Measurements from ENCODE around the gene FAM222A. TPM values are rescaled to one million over a fixed set of nuclear protein-coding genes. Genes with fewer than 3 reads are reported as not detected.

Gene FAM222A
- total RNA-seq, 2 donors from 2014 or later = 0.53 to 0.55 TPM

DNA sequence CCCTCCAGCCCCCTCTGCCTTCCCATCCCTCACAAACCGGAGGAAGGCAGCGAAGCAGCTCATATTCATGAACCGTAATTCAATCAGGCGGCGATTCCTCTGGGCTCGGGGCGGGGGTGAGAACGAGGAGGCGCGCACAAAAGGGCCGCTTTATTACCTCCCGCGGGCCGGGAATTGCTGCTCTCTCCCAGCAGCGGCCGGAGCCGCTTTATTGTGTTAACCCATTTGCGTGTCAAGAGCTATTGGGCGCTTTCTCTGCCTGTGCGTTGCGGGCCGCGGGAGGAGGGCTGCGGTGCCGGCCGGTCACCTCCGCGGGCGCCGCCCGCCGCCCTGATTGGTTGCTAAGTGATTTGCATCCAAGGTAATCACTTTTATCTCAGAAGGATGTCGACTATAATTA lies 4.8 kb downstream of the FAM222A start:
- H3K27ac Mint-ChIP-seq = no peak overlapping the region
- DNase-seq = no peak
- no peak overlapping the region for H3K4me3 Mint-ChIP-seq
- no peaks in the 10 kb centered on the region for H3K4me1 Mint-ChIP-seq (ENCODE audit: low read depth)
- no peak for ATAC-seq (replicated peaks in 1 of 2)
- no peaks in the 10 kb centered on the region for H3K9me3 Mint-ChIP-seq
- no peaks in the 10 kb centered on the region for H3K36me3 Mint-ChIP-seq (ENCODE audit: insufficient read depth in 2 of 2)
- H3K27me3 Mint-ChIP-seq (ENCODE audit: low read depth) = peaks cover 19% of the 10 kb centered on the region

DNA sequence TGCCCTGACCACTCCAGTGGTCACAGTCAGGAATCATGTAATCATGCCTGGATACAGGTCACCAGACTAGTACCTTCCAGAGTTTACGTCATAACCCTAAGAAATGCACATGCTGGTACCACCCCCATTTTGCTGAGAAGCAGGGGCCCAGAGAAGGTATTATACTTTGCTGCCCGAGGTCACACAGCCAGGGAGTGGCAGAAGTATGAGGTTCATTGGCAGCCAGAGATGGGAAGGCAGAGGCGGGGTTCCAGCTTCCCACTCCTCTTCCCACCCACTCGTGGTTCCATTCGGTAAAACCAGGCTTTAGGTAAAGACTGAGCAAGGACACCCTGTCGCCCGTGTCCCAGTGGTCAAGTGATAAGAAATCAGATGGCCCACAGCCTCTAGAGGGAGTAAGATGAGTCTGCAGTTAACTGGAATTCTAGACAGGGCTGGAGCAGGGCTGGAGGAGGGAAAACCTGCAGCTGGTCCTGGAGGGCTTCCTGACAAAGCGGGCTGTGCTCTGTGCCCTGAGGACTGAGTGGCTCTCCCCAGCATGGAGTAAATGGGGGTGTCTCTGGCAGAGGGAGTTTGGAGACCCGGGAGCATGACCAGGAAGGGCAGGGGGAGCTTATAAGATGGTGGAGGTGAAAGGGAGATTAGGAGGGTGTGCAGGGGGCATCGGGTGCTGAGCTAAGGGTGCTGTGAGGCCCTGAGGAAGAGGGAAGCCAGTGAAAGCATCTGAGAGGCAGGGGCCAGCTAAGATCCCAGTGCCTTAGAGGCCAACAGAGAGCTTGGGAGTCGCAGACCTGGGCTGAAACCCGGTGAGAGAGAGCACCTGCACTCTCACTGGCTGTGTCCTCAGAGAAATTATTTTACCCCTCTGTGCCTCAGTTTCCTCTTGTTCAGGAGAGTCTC lies 5.7 kb downstream of the FAM222A start:
- Mint-ChIP-seq H3K27me3 (ENCODE audit: low read depth) (peaks cover 19% of the 10 kb centered on the region), H3K36me3 (ENCODE audit: insufficient read depth in 2 of 2) (no peaks in the 10 kb centered on the region), H3K27ac (no peak overlapping the region), H3K4me3 (no peak overlapping the region), H3K4me1 (ENCODE audit: low read depth) (no peaks in the 10 kb centered on the region), H3K9me3 (no peaks in the 10 kb centered on the region)
- no peak for DNase-seq
- ATAC-seq (replicated peaks in 1 of 2) = no peak

DNA sequence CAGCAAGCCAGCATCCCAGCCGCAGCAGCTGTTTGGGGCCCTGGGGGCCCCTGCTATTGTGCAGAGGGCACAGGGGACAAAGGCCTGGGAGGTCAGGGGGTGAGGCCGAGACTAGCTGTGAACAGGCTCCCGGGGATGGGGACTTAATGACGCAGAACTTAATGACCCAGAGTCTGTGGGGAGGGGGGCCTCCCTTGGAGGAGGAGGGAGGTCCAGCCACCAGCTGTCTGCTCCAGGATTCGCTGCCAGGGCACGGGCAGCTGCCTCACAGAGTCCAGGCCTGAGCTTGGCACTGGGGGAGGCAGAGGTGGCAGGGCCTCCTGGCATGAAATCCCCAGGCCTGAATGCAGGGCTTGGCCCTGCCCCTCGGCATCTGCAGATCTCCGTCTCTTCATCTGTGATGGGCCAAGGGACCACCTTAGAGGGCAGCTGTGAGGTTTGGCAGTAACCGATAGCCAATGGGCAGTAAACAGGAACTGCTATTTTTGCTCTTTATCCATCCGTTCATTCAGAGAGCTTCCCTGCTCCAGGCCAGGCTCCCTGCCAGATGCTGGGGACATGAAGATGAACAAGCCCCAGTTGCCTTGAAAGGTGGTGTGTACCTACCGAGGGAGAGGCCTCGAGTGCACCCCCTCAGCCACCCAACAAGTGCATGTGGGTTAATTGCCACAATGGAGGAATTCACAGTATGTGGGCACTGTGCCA lies 6.7 kb downstream of the FAM222A start:
- no peaks in the 10 kb centered on the region for H3K9me3 Mint-ChIP-seq
- H3K27me3 Mint-ChIP-seq (ENCODE audit: low read depth) = peaks cover 19% of the 10 kb centered on the region
- H3K4me3 Mint-ChIP-seq = no peak overlapping the region
- DNase-seq = no peak
- H3K4me1 Mint-ChIP-seq (ENCODE audit: low read depth) = no peaks in the 10 kb centered on the region
- ATAC-seq (replicated peaks in 1 of 2) = no peak
- no peak overlapping the region for H3K27ac Mint-ChIP-seq
- no peaks in the 10 kb centered on the region for H3K36me3 Mint-ChIP-seq (ENCODE audit: insufficient read depth in 2 of 2)

DNA sequence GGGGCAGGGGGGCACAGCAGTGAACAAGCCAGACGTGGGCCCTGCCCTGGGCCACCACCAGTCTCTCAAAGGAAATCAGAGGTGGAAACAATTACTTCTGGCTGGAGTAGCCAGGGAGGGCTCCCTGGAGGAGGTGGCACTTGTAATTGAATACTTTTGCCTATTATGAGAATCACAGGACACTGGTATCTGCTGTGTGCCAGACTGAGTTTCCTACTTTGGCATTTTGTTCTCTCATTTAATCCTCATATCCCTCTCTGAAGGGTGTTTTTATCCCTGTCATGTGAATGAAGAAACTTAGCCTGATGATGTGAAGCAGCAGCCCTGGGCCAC lies 7.2 kb downstream of the FAM222A start:
- Mint-ChIP-seq H3K9me3 (no peaks in the 10 kb centered on the region), H3K36me3 (ENCODE audit: insufficient read depth in 2 of 2) (no peaks in the 10 kb centered on the region), H3K27me3 (ENCODE audit: low read depth) (peaks cover 18% of the 10 kb centered on the region), H3K27ac (no peak overlapping the region), H3K4me1 (ENCODE audit: low read depth) (no peaks in the 10 kb centered on the region), H3K4me3 (no peak overlapping the region)
- ATAC-seq (replicated peaks in 1 of 2) (no peak), DNase-seq (no peak)

DNA sequence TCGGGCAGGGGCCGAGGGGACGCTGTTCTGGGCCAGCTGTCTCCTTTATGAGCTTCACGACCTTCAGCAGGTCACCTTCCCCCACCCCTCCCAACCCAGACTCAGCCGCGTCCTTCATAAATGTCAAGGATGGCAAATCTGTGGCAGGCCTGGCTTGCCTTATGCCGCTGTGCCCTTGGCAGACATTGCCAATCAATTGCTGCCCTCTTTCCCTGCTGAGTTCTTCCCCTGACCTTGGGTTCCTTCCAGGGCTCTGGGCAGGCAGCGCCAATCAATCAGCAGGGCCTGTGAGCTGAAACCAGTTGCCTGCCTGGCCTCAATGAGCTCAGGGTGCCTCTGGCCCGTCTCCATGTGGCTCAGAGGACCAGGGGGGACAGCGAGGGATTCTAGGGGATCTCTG lies 7.7 kb downstream of the FAM222A start:
- H3K27me3 Mint-ChIP-seq (ENCODE audit: low read depth) = peaks cover 13% of the 10 kb centered on the region
- H3K4me1 Mint-ChIP-seq (ENCODE audit: low read depth) = no peaks in the 10 kb centered on the region
- H3K27ac Mint-ChIP-seq = no peak overlapping the region
- H3K36me3 Mint-ChIP-seq (ENCODE audit: insufficient read depth in 2 of 2) = no peaks in the 10 kb centered on the region
- ATAC-seq (replicated peaks in 1 of 2) = no peak
- no peak overlapping the region for H3K4me3 Mint-ChIP-seq
- DNase-seq = no peak
- no peaks in the 10 kb centered on the region for H3K9me3 Mint-ChIP-seq

DNA sequence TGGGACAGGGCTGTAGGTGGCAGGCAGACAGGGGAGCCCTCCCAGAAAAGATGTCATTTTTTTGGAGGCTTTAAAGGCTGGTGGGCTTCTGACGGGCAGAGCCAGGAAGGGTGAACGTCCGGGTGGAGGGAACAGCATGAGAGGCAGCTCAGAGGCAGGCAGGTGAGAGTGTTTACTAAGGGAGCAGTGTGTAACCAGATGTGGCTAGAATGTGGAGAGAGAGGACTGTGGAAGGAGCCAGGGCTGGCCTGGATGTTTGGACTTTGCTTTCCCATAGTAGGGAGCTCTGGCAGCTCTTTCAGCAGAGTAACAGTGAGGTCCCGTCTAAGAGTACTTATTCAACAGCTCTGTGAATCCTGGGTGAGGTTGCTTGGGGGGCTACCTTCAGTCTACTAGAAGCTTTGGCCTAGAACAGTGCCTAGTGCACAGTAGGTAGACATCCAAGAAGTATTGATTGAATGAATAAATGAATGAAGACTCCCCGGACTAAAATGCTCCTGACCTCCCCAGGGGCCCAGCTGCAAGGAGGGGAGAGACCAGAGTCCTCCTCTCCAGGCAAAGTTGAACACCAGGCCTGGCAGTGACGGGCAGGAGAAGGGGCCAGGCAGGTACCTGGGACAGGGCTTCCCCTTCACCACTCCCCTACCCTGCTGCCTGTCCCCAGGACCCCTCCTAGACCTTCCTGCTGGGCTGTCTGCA lies 8.5 kb downstream of the FAM222A start:
- Mint-ChIP-seq H3K27me3 (ENCODE audit: low read depth) (peaks cover 10% of the 10 kb centered on the region), H3K27ac (no peak overlapping the region), H3K9me3 (no peaks in the 10 kb centered on the region), H3K36me3 (ENCODE audit: insufficient read depth in 2 of 2) (no peaks in the 10 kb centered on the region), H3K4me1 (ENCODE audit: low read depth) (no peaks in the 10 kb centered on the region), H3K4me3 (no peak overlapping the region)
- no peak for ATAC-seq (replicated peaks in 1 of 2)
- DNase-seq = no peak

DNA sequence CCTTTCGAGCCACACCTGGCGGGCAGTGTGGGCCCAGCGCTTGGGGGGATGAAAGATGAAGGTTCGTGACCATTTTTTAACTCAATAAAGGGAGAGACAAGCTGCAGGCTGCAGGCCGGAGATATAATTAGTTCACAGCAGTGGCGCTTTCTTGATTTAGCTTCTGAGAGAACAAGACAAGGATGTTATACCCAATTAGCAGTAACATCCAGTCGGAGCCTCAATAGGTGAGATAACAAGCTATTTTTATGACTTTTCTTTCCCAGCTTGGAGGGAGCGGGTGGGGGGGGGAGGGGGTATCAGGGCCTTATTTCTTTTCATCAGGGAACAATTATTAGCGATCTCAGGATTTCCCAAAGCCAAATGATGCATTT lies 9.1 kb downstream of the FAM222A start:
- Mint-ChIP-seq H3K9me3 (no peaks in the 10 kb centered on the region), H3K27ac (no peak overlapping the region), H3K27me3 (ENCODE audit: low read depth) (peaks cover 10% of the 10 kb centered on the region), H3K4me1 (ENCODE audit: low read depth) (no peaks in the 10 kb centered on the region), H3K36me3 (ENCODE audit: insufficient read depth in 2 of 2) (no peaks in the 10 kb centered on the region), H3K4me3 (no peak overlapping the region)
- no peak for ATAC-seq (replicated peaks in 1 of 2)
- no peak for DNase-seq

DNA sequence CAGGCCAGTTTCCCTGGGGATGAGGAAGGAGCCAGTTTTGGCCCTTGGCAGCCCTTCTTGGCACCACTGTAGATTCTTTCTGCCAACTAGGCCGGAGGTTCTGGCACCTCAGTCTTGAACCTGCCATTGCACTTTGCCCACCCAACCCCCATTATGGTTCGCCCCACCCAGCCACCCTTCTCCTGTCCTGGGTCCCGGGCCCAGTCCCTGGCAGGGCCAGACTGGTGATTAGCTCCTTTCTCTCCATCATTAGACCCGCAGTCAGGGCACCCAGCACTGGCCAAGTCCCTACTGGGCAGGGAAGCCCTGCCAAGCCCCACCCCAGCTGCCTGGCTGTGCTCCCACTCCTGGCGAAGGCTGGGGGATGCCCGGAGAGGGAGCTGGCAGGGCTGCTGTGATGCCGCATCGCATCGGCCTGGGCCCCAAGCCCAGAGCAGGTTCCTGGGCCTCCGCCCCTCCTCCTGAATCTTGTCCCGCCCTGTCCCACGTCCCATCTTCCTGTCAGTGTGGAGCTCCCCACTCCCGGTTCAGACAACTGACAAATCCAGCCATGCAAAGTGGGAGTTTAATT lies 9.8 kb downstream of the FAM222A start:
- DNase-seq = no peak
- peaks cover 10% of the 10 kb centered on the region for H3K27me3 Mint-ChIP-seq (ENCODE audit: low read depth)
- H3K27ac Mint-ChIP-seq = no peak overlapping the region
- no peak overlapping the region for H3K4me3 Mint-ChIP-seq
- H3K4me1 Mint-ChIP-seq (ENCODE audit: low read depth) = no peaks in the 10 kb centered on the region
- H3K36me3 Mint-ChIP-seq (ENCODE audit: insufficient read depth in 2 of 2) = no peaks in the 10 kb centered on the region
- no peaks in the 10 kb centered on the region for H3K9me3 Mint-ChIP-seq
- ATAC-seq (replicated peaks in 1 of 2) = no peak

DNA sequence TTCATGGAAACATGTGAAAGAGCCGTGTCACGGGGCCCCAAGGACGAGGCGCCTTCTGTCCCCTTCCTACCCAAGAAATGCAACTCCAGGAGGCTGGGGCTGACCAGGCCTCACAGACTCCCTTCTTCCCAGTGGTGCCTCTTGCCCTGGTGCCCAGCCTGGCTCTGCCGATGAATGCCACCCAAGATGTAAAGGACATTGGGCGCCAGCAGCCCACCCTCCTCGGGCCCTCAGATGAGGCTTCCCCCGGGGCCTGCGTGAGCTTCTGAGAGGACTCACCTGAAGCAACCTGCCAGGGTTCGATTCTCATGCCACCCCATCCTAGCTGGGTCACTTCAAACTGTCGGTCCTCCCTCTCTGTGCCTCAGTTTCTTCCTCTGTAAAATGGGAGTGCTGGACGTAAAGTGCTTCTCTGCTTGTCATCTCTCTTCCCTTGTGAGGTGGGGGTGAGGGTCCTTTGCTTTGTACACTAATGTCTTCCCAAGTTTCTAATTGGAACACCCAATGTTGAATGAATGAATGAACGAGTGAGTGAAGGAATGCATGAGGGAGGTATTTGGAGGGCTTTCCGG lies 10.8 kb downstream of the FAM222A start:
- no peaks in the 10 kb centered on the region for H3K36me3 Mint-ChIP-seq (ENCODE audit: insufficient read depth in 2 of 2)
- DNase-seq (no peak), ATAC-seq (replicated peaks in 1 of 2) (no peak)
- H3K4me1 Mint-ChIP-seq (ENCODE audit: low read depth) = no peaks in the 10 kb centered on the region
- H3K27ac Mint-ChIP-seq = no peak overlapping the region
- H3K4me3 Mint-ChIP-seq = no peak overlapping the region
- peaks cover 2% of the 10 kb centered on the region for H3K27me3 Mint-ChIP-seq (ENCODE audit: low read depth)
- H3K9me3 Mint-ChIP-seq = no peaks in the 10 kb centered on the region

DNA sequence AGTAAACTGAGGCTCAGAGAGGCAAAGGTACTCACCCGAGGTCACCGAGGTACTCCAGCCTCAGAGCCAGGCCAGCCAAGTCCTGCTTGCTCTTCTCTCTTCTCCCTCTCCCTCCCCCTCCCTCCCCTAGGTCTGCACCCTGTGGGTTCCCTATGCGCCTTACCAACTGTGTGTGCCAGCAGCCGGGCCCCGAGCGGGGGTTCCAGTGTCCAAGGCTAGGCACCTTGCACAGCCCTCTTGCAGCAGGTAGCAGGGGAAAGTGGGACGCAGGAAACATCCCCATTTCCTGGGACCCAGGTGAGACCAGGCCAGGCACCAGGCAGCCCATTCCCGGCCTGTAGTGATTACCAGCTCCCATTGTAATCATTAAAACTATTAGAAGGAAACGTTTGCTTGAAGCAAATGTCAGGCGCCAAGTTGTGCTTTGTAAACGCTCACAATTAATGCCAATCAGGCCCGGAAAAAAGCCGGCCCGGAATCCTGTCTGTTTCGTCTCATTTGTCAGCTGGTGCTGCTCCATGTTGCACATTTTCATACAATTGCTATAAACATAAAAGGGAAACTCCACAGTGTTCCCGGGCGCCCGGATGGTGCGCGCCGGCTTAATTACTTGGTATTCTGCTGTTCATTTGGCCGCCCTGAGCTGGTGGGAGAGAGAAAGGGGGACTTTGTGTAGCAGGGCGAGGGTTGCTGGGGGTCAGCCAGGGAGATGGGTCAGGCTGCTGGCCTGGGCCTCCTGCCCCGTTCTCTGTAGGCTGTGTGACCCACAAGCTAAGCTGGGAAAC lies 11.9 kb downstream of the FAM222A start:
- Mint-ChIP-seq H3K4me1 (ENCODE audit: low read depth) (no peaks in the 10 kb centered on the region), H3K27ac (no peak overlapping the region), H3K36me3 (ENCODE audit: insufficient read depth in 2 of 2) (no peaks in the 10 kb centered on the region), H3K9me3 (no peaks in the 10 kb centered on the region), H3K27me3 (ENCODE audit: low read depth) (no peaks in the 10 kb centered on the region), H3K4me3 (no peak overlapping the region)
- ATAC-seq (replicated peaks in 1 of 2) (no peak), DNase-seq (no peak)

DNA sequence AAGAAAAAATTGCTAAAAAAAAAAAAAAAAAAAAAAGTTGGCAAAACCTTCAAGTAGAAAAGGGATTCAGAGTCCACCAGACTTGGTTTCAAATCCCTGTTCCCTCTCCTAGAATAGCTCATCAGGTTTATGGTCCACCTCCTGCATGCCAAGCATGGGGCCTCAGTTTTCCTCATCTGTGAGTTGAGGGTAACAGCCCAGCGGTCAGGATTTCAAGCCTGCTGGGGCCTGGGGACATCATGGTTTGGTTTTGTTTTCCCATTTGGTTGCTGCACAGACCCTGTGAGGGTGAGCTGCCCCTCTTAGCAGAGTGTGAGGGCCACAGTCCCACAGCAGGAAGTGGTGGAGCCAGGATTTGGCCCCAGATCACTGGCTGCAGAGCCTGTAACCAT lies 12.5 kb downstream of the FAM222A start:
- Mint-ChIP-seq H3K27ac (no peak overlapping the region), H3K27me3 (ENCODE audit: low read depth) (no peaks in the 10 kb centered on the region), H3K9me3 (no peaks in the 10 kb centered on the region), H3K36me3 (ENCODE audit: insufficient read depth in 2 of 2) (no peaks in the 10 kb centered on the region), H3K4me1 (ENCODE audit: low read depth) (no peaks in the 10 kb centered on the region), H3K4me3 (no peak overlapping the region)
- DNase-seq (no peak), ATAC-seq (replicated peaks in 1 of 2) (no peak)

DNA sequence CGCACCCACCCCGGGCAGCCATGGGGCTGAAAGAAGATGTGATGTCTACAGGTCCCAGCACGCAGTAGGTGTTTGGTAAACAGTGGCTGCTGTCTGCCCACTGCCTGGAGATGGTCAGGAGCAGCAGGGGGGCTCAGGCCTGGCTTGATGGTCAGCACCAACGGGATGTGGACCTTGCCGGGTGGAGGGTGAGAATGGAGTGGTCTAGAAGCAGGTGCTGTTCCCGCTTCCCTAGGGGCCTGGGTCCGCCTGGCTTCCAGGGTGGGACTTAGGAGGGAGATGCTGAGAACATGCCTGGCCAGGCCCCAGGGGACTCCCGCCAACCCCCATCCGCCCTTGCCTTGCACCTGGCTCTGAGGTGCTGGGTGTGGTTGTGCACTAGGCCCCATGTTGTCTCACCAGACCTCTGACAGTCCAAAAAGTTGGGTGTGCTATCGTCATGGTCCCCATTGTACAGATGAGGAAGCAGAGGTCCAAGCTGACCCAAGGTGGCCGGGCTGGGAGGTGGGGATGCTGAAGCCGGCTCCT lies 12.9 kb downstream of the FAM222A start:
- Mint-ChIP-seq H3K4me3 (no peak overlapping the region), H3K36me3 (ENCODE audit: insufficient read depth in 2 of 2) (no peaks in the 10 kb centered on the region), H3K27me3 (ENCODE audit: low read depth) (no peaks in the 10 kb centered on the region), H3K9me3 (no peaks in the 10 kb centered on the region), H3K4me1 (ENCODE audit: low read depth) (no peaks in the 10 kb centered on the region), H3K27ac (no peak overlapping the region)
- no peak for ATAC-seq (replicated peaks in 1 of 2)
- DNase-seq = no peak
